GM10248 (cell line): ENCODE data around the gene KLHL18.
A peak's percentile ranks its signal among the peaks of the same experiment; 100 is the strongest.

Experiments
- CTCF ChIA-PET: fragments of 300-600 bp; sonication (Branson Sonifier 250); formaldehyde crosslinking; extraction: SDS; loops from one replicate; lab custom pipeline; 2021; ENCODE audit warnings: antibody characterized with exemption; lab: Yijun Ruan, JAX
- POLR2A ChIA-PET: fragments of 350-650 bp; sonication (Branson Sonifier 250); formaldehyde crosslinking; extraction: SDS; loops from one replicate; lab custom pipeline; 2020; ENCODE audit warnings: antibody characterized with exemption; lab: Yijun Ruan, JAX
- DNase-seq: peaks from one replicate; pipeline ENCODE4 v3.0.0; 2012; ENCODE audit errors: extremely low spot score
- CTCF ChIP-seq: IDR thresholded peaks from 2 replicates; pipeline ENCODE4 v1.5.1; 2012; ENCODE audit warnings: mild to moderate bottlenecking, low read depth; ENCODE audit errors: extremely low read depth, missing control alignments, control extremely low read depth

Gene KLHL18

GRCh38 chr3:47343471-47343971 is 60.8 kb downstream of the KLHL18 start:
- ChIA-PET POLR2A (no interaction called here), CTCF (interaction anchor here (0.7 to 2.1 kb wide), 6 partner anchors 20 to 179 kb away, joined by 4 to 8 read pairs (median 4); no protein-coding TSS in a partner anchor)
- no peak for TF ChIP-seq CTCF
- no peak for DNase-seq

- DNase-seq, result no peak
- CTCF ChIA-PET, result interaction anchor here (1.1 kb wide), 1 partner anchor 13 kb away, joined by 3 read pairs; no protein-coding TSS in a partner anchor
- no peak for TF ChIP-seq CTCF
- POLR2A ChIA-PET, result no interaction called here
These were observed 62.2 kb downstream of the KLHL18 start for GRCh38 chr3:47344971-47345370.

GRCh38 chr3:47347217-47347801 is 64.6 kb downstream of the KLHL18 start:
- ChIA-PET POLR2A (interaction anchor here (0.6 kb wide), 1 partner anchor 99 kb away, joined by 3 read pairs; no protein-coding TSS in a partner anchor), CTCF (interaction anchor here (0.8 to 1.8 kb wide), 5 partner anchors 11 to 183 kb away, joined by 3 to 7 read pairs (median 3); partner anchors contain the start of gene SETD2)
- TF ChIP-seq CTCF, result no peak
- peak; percentile 75 for DNase-seq

GRCh38 chr3:47348411-47349154 is 65.8 kb downstream of the KLHL18 start:
- ChIA-PET POLR2A (no interaction called here), CTCF (interaction anchor here (1.8 kb wide), 1 partner anchor 25 kb away, joined by 7 read pairs; no protein-coding TSS in a partner anchor)
- no peak for DNase-seq

GRCh38 chr3:47355010-47355409 is 72.3 kb downstream of the KLHL18 start:
- CTCF ChIA-PET, result interaction anchor here (0.8 to 1.0 kb wide), 3 partner anchors 18 to 30 kb away, joined by 3 read pairs; no protein-coding TSS in a partner anchor
- no peak for DNase-seq
- TF ChIP-seq CTCF, result no peak
- POLR2A ChIA-PET, result no interaction called here

More at GRCh38 chr3:47348411-47349154, 65.8 kb downstream of the KLHL18 start:
- no peak for TF ChIP-seq CTCF

- ChIA-PET POLR2A (no interaction called here), CTCF (interaction anchor here (0.9 to 1.0 kb wide), 2 partner anchors 17 to 31 kb away, joined by 3 read pairs; no protein-coding TSS in a partner anchor)
- no peak for TF ChIP-seq CTCF
- no peak for DNase-seq
These were observed 73.5 kb downstream of the KLHL18 start for GRCh38 chr3:47356201-47356600.
